ENCODE measurements around the gene BRK1.
A peak's percentile ranks its signal among the peaks of the same experiment; 100 is the strongest.
"Not testable (repeated sequence)": the region's sequence is repeated elsewhere in the genome, so short reads cannot be mapped to it uniquely, and the experiment has no call there.

BRK1 gene

GRCh38 chr3:10115326-10116137, at the start of gene BRK1:
Gene BRK1, plus strand, starts transcription at chr3:10115675. Its CDS starts 27 bp downstream, at chr3:10115702.
- peak; percentile 99 for FAIRE-seq
- DNase-seq (ENCODE audit: extremely low spot score, insufficient read length, low read depth): peak; percentile 98

DNA sequence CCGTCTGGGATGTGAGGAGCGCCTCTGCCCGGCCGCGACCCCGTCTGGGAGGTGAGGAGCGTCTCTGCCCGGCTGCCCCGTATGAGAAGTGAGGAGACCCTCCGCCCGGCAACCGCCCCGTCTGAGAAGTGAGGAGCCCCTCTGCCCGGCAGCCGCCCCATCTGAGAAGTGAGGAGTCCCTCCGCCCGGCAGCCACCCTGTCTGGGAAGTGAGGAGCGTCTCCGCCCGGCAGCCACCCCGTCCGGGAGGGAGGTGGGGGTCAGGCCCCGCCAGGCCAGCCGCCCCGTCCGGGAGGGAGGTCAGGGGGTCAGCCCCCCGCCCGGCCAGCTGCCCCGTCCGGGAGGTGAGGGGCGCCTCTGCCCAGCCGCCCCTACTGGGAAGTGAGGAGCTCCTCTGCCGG, 45.4 kb upstream of the BRK1 start:
- FAIRE-seq; DNase-seq (ENCODE audit: extremely low spot score, insufficient read length, low read depth): not testable (repeated sequence)

DNA sequence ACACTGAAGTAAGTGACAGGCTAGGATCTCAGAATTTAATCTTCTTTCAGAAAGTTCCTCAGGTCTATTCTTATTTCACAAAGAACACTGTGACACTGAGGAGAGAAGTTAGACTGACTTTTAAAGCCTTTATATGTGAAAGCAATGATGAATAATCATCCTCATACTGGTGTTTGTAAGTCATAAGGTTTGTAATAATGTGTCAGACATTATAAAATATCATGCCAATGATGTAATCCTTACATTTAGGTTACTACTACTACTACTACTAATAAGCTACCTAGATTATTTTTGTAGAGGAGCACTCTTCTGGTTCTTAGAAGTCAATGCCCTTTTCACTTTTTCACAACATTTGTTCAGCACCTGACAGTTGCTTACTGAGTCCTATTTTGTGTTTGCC, 40.8 kb upstream of the BRK1 start:
- DNase-seq (ENCODE audit: extremely low spot score, insufficient read length, low read depth) (no peak), FAIRE-seq (no peak)

DNA sequence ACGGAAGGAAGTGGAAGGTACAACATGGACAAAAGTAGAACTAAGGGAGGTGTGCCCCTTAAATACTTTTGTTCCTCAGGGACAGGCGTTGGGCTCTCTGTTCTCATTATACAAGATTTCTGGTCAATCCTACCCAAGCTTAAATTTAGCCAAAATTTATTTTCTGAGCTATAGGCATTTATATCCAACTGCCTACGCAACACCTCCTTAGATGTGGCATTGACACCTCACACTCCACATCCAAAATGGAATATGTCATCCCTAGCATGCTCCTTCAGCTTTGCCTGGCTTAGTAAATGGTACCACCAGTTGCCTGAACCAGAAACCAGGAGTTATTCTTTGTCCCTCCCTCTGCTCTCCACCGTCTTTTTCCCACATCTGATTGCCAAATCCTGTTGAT, 33.6 kb upstream of the BRK1 start:
- DNase-seq (ENCODE audit: extremely low spot score, insufficient read length, low read depth): no peak
- no peak for FAIRE-seq

DNA sequence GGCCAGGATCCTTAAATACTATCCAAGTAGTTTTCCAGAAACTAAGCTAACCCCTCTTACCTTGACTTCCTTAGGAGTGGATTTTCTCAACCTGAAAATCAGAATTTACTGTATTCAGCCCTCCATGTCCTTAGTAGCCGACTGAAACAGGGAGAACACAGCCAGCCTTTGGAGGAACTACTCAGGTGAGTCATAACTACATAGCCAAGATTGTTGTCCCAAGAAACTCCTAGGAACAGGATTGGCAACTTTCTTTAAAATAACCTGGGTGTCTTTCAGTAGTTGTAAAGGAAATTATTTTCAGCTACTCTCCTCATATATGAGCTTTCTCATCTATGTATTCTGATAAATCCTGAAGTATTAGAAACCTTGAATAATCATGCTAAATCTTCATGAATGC, 29.7 kb upstream of the BRK1 start:
- DNase-seq (ENCODE audit: extremely low spot score, insufficient read length, low read depth): no peak

DNA sequence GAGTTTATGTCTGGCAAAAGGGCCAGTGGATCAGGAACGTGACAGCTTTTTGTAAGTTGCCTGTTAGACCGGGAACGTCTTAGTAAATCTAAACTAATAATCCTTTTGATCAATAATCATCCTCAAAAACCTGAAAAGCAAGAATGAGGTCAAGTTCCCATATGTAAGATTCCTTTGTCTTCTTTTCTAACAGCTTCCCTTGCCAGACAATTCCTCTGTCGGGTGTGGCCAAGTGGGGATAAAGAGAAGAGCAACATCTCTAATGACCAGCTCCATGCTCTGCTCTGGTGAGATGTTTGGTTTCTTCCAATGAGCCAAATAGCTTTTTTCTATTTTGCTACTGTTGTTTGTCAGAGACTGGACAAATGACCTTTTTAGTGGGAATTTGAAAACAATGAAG, 27.2 kb upstream of the BRK1 start:
- no peak for FAIRE-seq

More for the DNA sequence above, 29.7 kb upstream of the BRK1 start:
- no peak for FAIRE-seq

DNA sequence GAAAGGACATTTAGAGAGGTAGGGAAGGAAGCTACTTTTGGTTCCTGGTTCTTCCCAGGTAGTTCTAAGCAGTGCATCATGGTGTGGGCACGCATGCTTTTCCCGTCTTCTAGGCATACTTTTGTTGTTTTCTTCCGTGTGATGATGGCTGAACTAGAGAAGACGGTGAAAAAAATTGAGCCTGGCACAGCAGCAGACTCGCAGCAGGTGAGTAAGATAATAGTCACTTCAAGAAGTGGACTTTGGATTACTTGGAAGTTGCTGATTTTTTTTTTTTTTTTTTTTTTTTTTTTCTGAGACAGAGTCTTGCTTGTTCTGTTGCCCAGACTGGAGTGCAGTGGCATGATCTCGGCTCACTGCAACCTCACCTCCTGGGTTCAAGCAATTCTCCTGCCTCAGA, 25.3 kb upstream of the BRK1 start:
- FAIRE-seq: no peak
- DNase-seq (ENCODE audit: extremely low spot score, insufficient read length, low read depth): no peak

More for the DNA sequence above, 27.2 kb upstream of the BRK1 start:
- no peak for DNase-seq (ENCODE audit: extremely low spot score, insufficient read length, low read depth)

DNA sequence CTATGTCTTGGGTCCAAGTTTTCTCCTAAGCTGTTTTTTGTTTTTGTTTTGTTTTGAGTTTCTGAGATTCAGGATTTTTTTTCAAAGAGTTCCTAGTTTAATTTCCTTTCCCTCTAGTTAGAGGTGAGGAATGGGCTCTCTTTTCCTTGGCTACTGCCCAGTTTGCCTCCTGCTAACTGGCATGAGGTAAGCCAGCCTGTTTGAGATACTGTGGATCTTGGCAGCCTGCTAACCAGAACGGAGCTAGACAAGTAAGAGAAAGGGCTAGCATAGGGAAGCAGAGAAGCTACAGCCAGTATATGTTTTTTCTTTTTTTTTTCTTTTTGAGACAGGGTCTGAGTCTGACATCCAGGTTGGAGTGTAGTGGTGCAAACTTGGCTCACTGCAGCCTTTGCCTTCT, 24.7 kb upstream of the BRK1 start:
- FAIRE-seq; DNase-seq (ENCODE audit: extremely low spot score, insufficient read length, low read depth): not testable (repeated sequence)

DNA sequence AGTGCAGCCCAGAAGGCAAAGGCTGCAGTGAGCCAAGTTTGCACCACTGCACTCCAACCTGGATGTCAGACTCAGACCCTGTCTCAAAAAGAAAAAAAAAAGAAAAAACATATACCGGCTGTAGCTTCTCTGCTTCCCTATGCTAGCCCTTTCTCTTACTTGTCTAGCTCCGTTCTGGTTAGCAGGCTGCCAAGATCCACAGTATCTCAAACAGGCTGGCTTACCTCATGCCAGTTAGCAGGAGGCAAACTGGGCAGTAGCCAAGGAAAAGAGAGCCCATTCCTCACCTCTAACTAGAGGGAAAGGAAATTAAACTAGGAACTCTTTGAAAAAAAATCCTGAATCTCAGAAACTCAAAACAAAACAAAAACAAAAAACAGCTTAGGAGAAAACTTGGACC, 24.1 kb upstream of the BRK1 start:
- peak; percentile 15 for FAIRE-seq

DNA sequence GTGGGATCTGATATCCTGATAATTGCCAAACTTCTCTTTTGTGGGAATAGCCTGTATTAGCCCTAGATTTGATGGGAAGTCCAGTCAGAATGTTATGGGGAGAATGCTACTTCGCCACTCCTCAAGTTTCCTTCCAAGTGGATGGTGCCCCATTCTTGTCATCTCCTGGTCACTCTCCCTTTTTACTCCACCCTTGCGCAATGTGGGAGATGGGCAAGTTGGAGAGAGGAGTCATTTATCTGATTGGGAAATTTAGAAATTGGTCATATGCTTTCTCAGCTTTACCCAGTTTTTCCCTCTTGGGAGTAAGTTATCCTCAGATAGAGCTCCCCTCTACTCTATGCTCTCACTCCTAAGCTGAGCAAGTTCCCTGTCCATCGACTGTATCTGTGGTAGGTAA, 21.8 kb upstream of the BRK1 start:
- FAIRE-seq (no peak), DNase-seq (ENCODE audit: extremely low spot score, insufficient read length, low read depth) (no peak)

More for the DNA sequence above, 24.1 kb upstream of the BRK1 start:
- not testable (repeated sequence) for DNase-seq (ENCODE audit: extremely low spot score, insufficient read length, low read depth)

GRCh38 chr3:10099041-10099440, 16.4 kb upstream of the BRK1 start:
- FAIRE-seq: no peak
- DNase-seq (ENCODE audit: extremely low spot score, insufficient read length, low read depth): no peak

DNA sequence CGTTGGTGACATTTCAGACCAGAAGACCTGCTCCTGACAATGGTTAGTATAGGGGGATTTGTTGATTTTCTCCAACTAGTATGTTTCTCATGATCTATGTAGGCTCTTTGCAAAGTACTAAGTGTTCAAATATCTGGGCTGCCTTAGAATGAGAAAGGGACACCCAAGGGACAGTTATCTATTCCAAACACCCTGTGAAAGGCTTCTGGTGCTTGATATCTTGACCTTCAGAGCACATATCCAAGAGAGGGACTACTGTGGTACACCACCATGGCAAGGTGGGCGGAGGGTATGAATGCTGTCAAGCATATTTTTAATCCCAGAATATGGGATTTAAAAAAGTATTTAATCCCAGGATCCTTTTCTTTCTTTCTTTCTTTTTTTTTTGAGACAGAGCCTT, 8.6 kb upstream of the BRK1 start:
- FAIRE-seq (no peak), DNase-seq (ENCODE audit: extremely low spot score, insufficient read length, low read depth) (no peak)

DNA sequence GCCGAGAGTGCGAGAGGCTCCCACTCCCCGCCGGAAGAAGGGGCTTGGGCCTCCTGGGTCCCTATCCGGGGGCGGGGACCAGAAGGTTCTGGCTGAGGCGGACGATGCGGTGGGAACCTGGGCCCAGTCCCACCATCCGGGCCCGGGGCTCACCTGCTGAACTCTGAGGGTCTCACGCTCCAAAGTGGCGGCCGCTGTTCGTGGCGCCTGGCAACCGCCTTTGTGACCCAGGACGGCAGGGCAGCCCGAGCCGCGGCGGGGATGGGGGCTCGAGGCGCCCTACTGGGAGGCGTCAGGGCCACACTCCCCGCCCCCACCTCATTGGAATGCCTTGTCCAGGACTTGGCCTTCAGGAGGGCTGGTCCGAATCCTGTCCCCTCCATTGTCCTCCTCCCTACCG, 7.4 kb upstream of the BRK1 start, which contains the start of gene FANCD2OS:
TSS of gene FANCD2OS (minus strand) at position 165 of the 400 bp plus-strand sequence. CDS start 3,481 bp downstream, outside the sequence.
- no peak for DNase-seq (ENCODE audit: extremely low spot score, insufficient read length, low read depth)
- no peak for FAIRE-seq

DNA sequence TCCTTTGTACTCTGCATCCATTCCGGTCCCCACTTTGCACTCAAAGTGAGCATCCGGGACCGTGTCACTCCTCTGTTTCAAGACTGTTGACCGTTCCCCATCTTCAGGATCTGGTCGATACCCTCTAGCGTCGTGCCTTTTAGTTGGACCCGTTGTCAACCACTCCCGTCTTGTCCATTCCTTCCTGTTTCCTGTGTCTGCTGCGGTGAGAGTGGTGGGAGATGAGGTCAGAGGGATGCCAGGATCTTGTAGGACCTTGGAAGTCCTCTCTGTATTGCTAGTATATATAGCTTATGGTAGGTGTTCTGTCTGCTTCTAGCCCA, 624 bp downstream of the BRK1 start:
- FAIRE-seq (no peak), DNase-seq (ENCODE audit: extremely low spot score, insufficient read length, low read depth) (no peak)

GRCh38 chr3:10116928-10117327, 1.5 kb downstream of the BRK1 start:
- FAIRE-seq (no peak), DNase-seq (ENCODE audit: extremely low spot score, insufficient read length, low read depth) (no peak)

- DNase-seq (ENCODE audit: extremely low spot score, insufficient read length, low read depth): no peak
- FAIRE-seq: no peak
These were observed 3.9 kb downstream of the BRK1 start for GRCh38 chr3:10119376-10119775.

- FAIRE-seq (no peak), DNase-seq (ENCODE audit: extremely low spot score, insufficient read length, low read depth) (no peak)
These were observed 5.6 kb downstream of the BRK1 start for GRCh38 chr3:10121064-10121463.

DNA sequence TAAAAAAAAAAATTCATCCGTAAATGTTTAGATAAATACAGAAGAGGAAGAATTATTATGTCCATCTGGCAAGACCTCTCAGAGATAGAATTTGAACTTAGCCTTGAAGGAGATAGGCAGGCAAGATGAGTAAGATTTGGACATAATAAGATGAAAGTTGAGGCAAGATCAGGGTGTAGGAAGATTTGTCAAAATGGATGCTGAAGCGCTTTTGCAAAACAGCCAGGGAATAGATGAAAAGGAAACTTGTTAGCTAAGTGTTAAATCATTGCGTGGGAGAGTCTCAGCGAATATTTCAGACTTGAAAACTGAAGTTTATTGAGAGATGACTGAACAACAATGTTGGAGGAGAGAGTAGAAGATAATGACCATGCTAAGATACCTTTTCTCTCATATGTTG, 7.2 kb downstream of the BRK1 start:
- no peak for FAIRE-seq
- no peak for DNase-seq (ENCODE audit: extremely low spot score, insufficient read length, low read depth)

- not testable (repeated sequence) for DNase-seq (ENCODE audit: extremely low spot score, insufficient read length, low read depth); FAIRE-seq
These were observed 20.4 kb downstream of the BRK1 start for GRCh38 chr3:10135872-10136271.

DNA sequence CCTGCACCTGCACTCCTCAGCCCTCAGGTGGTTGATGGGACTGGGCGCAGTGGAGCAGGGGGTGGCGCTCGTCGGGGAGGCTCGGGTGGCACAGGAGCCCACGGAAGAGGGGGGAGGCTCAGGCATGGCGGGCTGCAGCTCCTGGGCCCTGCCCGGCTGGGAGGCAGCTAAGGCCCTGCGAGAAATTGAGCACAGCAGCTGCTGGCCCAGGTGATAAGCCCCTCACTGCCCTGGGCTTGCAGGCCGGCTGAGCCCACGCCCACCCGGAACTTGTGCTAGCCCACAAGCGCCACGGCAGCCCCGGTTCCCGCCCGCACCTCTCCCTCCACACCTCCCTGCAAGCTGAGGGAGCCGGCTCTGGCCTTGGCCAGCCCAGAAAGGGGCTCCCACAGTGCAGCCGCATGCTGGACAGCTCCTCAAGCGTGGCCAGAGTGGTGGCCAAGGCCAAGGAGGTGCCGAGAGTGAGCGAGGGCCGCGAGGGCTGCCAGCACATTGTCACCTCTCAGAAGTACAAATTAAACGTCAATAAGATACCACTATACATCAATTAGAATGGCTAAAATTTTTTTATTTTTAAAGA, 21.0 kb downstream of the BRK1 start:
- no peak for FAIRE-seq
- DNase-seq (ENCODE audit: extremely low spot score, insufficient read length, low read depth): no peak

GRCh38 chr3:10137178-10137577, 21.7 kb downstream of the BRK1 start:
- FAIRE-seq (no peak), DNase-seq (ENCODE audit: extremely low spot score, insufficient read length, low read depth) (no peak)
